Smooth muscle cell (in vitro differentiated cells): Measurements from ENCODE around the gene CLMN. TPM values are rescaled to one million over a fixed set of nuclear protein-coding genes. Genes with fewer than 3 reads are reported as not detected.
A peak's percentile ranks its signal among the peaks of the same experiment; 100 is the strongest.

ENCODE experiments used
- DNase-seq: peaks from one replicate; lab custom pipeline; 2025; ENCODE audit not compliant: unreplicated experiment; lab: John Stamatoyannopoulos, UW
- H2AFZ ChIP-seq: fragments of 200-600 bp; sonication (generic); 2 replicates; pipeline ENCODE4 v1.6.0; 2016; ENCODE audit warnings: antibody characterized with exemption, low read depth, mild to moderate bottlenecking
- H3F3A ChIP-seq: fragments of 200-600 bp; sonication (generic); 2 replicates; pipeline ENCODE4 v1.6.0; 2017; ENCODE audit warnings: antibody characterized with exemption, low read depth
- H3K27ac ChIP-seq: fragments of 200-600 bp; sonication (generic); 2 replicates; pipeline ENCODE4 v1.5.1; 2016; ENCODE audit warnings: low read depth, mild to moderate bottlenecking
- H3K27me3 ChIP-seq: fragments of 200-600 bp; sonication (generic); 2 replicates; pipeline ENCODE4 v1.6.1; 2016; ENCODE audit warnings: low read depth, mild to moderate bottlenecking
- H3K36me3 ChIP-seq: fragments of 200-600 bp; sonication (generic); 2 replicates; pipeline ENCODE4 v1.5.1; 2016; ENCODE audit warnings: low read depth
- H3K4me1 ChIP-seq: fragments of 200-600 bp; sonication (generic); 2 replicates; pipeline ENCODE4 v1.5.1; 2016; ENCODE audit warnings: low read depth
- H3K4me2 ChIP-seq: fragments of 200-600 bp; sonication (generic); 2 replicates; pipeline ENCODE4 v1.6.0; 2016; ENCODE audit warnings: mild to moderate bottlenecking
- H3K4me3 ChIP-seq: fragments of 200-600 bp; sonication (generic); 2 replicates; pipeline ENCODE4 v1.5.1; 2016; ENCODE audit warnings: mild to moderate bottlenecking
- H3K79me2 ChIP-seq: fragments of 200-600 bp; sonication (generic); 2 replicates; pipeline ENCODE4 v1.6.0; 2016; ENCODE audit warnings: low read depth, mild to moderate bottlenecking
- H3K9ac ChIP-seq: fragments of 200-600 bp; sonication (generic); 2 replicates; pipeline ENCODE4 v1.6.0; 2016; ENCODE audit warnings: low read depth
- H3K9me3 ChIP-seq: fragments of 200-600 bp; sonication (generic); replicated peaks from 2 replicates; pipeline ENCODE4 v1.5.1; 2016; ENCODE audit warnings: low read depth
- H4K20me1 ChIP-seq: fragments of 200-600 bp; sonication (generic); 2 replicates; pipeline ENCODE4 v1.6.0; 2016; ENCODE audit warnings: low read depth
- WGBS: methylation state at CpG from one replicate; pipeline ENCODE4 v1.1.7; 2016; ENCODE audit warnings: low lambda C conversion rate; 5-methylcytosine and 5-hydroxymethylcytosine counted together
- polyA plus RNA-seq: library from polyadenylated mRNA; unstranded; fragments of >200 nt; fragmentation: Nextera tagmentation; extraction: Ambion mirVana; gene quantifications from 2 replicates; pipeline ENCODE4 v1.2.1, GENCODE V29; 2016
- total RNA-seq: library from RNA; depleted of rRNA; stranded (reverse); fragments of >200 nt; gene quantifications from 2 replicates; pipeline ENCODE4 v1.2.3, GENCODE V29; 2014
- TF ChIP-seq, protein P1 (sequence below): fragments of 200-600 bp; sonication (generic); IDR thresholded peaks from 2 replicates; pipeline ENCODE4 v1.5.1; 2017; ENCODE audit warnings: borderline replicate concordance, mild to moderate bottlenecking, antibody characterized with exemption; ENCODE audit not compliant: insufficient read depth, poor library complexity, severe bottlenecking

CLMN gene
- total RNA-seq (2.8 and 3.5 TPM in 2 replicates), polyA plus RNA-seq (1.3 and 3.9 TPM in 2 replicates)

GRCh38 chr14:95319312-95320077 is at the start of gene CLMN:
Gene CLMN (minus strand): TSS chr14:95319908. CDS start chr14:95319792, 116 bp downstream.
- H3K27me3 ChIP-seq = no peaks in the 10 kb centered on the region
- TF ChIP-seq, protein P1, sequence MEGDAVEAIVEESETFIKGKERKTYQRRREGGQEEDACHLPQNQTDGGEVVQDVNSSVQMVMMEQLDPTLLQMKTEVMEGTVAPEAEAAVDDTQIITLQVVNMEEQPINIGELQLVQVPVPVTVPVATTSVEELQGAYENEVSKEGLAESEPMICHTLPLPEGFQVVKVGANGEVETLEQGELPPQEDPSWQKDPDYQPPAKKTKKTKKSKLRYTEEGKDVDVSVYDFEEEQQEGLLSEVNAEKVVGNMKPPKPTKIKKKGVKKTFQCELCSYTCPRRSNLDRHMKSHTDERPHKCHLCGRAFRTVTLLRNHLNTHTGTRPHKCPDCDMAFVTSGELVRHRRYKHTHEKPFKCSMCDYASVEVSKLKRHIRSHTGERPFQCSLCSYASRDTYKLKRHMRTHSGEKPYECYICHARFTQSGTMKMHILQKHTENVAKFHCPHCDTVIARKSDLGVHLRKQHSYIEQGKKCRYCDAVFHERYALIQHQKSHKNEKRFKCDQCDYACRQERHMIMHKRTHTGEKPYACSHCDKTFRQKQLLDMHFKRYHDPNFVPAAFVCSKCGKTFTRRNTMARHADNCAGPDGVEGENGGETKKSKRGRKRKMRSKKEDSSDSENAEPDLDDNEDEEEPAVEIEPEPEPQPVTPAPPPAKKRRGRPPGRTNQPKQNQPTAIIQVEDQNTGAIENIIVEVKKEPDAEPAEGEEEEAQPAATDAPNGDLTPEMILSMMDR = no peak
- no peaks in the 10 kb centered on the region for H3K79me2 ChIP-seq
- no peaks in the 10 kb centered on the region for H3F3A ChIP-seq
- H3K4me3 ChIP-seq = peak within 1 kb of the TSS; percentile 70
- no peaks in the 10 kb centered on the region for H3K4me1 ChIP-seq
- H4K20me1 ChIP-seq = no peaks in the 10 kb centered on the region
- no peak within 1 kb of the TSS for H3K9ac ChIP-seq
- no peak for DNase-seq
- no peaks in the 10 kb centered on the region for H3K36me3 ChIP-seq
- no peak within 1 kb of the TSS for H3K27ac ChIP-seq
- no peaks in the 10 kb centered on the region for H3K9me3 ChIP-seq
- peak within 1 kb of the TSS; percentile 100 for H3K4me2 ChIP-seq
- peak within 1 kb of the TSS; percentile 98 for H2AFZ ChIP-seq
- WGBS = 2% methylated on average over 67 of the region's 98 CpGs

DNA sequence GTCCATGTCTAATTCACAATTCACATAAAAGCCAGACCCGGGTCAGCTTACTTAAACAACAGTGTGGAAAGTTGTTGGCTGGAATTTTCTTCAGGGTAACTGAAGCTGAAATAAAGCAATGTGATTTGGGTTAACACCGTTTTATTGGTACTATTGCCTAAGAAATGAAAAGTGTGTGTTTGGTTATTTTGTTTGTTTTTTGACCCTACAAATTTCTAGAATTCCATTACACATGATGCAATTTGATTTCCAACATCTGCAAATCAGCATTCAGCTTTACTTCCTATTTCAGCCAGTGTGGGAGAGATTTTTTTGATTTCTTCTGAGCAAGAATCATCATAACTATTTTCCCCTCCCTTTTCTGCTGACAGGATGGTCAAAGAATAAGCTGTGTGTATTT is 45.7 kb upstream of the CLMN start:
- DNase-seq = no peak
- Histone ChIP-seq H3K4me1 (no peaks in the 10 kb centered on the region), H3K27me3 (peaks cover 43% of the 10 kb centered on the region), H3K9ac (no peak overlapping the region), H3K79me2 (no peaks in the 10 kb centered on the region), H3K4me3 (no peak overlapping the region), H3K9me3 (no peaks in the 10 kb centered on the region), H3K36me3 (no peaks in the 10 kb centered on the region), H3K4me2 (no peak overlapping the region), H2AFZ (no peak overlapping the region), H4K20me1 (no peaks in the 10 kb centered on the region), H3F3A (no peaks in the 10 kb centered on the region), H3K27ac (no peak overlapping the region)
- 89% methylated on average over 2 of the region's 2 CpGs for WGBS
- TF ChIP-seq, protein P1 = no peak

- Histone ChIP-seq H3K79me2 (no peaks in the 10 kb centered on the region), H4K20me1 (no peaks in the 10 kb centered on the region), H3K36me3 (no peaks in the 10 kb centered on the region), H3K4me2 (no peak overlapping the region), H3K4me3 (no peak overlapping the region), H3K4me1 (no peaks in the 10 kb centered on the region), H2AFZ (no peak overlapping the region), H3K9me3 (no peaks in the 10 kb centered on the region), H3K27me3 (peaks cover 51% of the 10 kb centered on the region), H3K27ac (no peak overlapping the region), H3F3A (no peaks in the 10 kb centered on the region), H3K9ac (no peak overlapping the region)
- 92% methylated on average over 7 of the region's 7 CpGs for WGBS
- DNase-seq = no peak
- TF ChIP-seq, protein P1 = no peak
Measured at GRCh38 chr14:95364481-95365209, 44.9 kb upstream of the CLMN start.
